Liver (tissue), 3 donors: Measurements from ENCODE around the gene FGF12.

Experiments used
- EGR1 ChIP-seq, 2 donors: IDR thresholded peaks; 2 replicates each; pipeline ENCODE4 v1.6.1; 2016 to 2018; ENCODE audit warnings: antibody characterized with exemption in 2 of 2, low read depth in 2 of 2
- FOXA1 ChIP-seq: IDR thresholded peaks from 2 replicates; pipeline ENCODE4 v1.6.1; 2016; ENCODE audit warnings: antibody characterized with exemption
- FOXA2 ChIP-seq: IDR thresholded peaks from 2 replicates; pipeline ENCODE4 v1.6.1; 2016; ENCODE audit warnings: antibody characterized with exemption
- GABPA ChIP-seq, 2 donors: IDR thresholded peaks in 1 of 2; conservative IDR thresholded peaks in 1 of 2; 2 replicates each; pipeline ENCODE4 v1.6.1; 2016; ENCODE audit warnings: antibody characterized with exemption in 2 of 2, mild to moderate bottlenecking in 1 of 2, moderate library complexity in 1 of 2
- HNF4A ChIP-seq, 2 donors: conservative IDR thresholded peaks; 2 replicates each; pipeline ENCODE4 v1.6.1; 2016; ENCODE audit warnings: antibody characterized with exemption in 2 of 2, mild to moderate bottlenecking in 2 of 2
- NR2F2 ChIP-seq: IDR thresholded peaks from 2 replicates; pipeline ENCODE4 v1.6.1; 2016; ENCODE audit warnings: antibody characterized with exemption
- RAD21 ChIP-seq, 2 donors: IDR thresholded peaks; 2 replicates each; pipeline ENCODE4 v1.6.1; 2016; ENCODE audit warnings: antibody characterized with exemption in 2 of 2, mild to moderate bottlenecking in 2 of 2
- SP1 ChIP-seq: IDR thresholded peaks from 2 replicates; pipeline ENCODE4 v1.6.1; 2018; ENCODE audit warnings: antibody characterized with exemption, mild to moderate bottlenecking
- TAF1 ChIP-seq: conservative IDR thresholded peaks from 2 replicates; pipeline ENCODE4 v1.6.1; 2016; ENCODE audit warnings: antibody characterized with exemption, mild to moderate bottlenecking
- YY1 ChIP-seq: IDR thresholded peaks from 2 replicates; pipeline ENCODE4 v1.6.1; 2016; ENCODE audit warnings: antibody characterized with exemption, mild to moderate bottlenecking
- TF ChIP-seq, protein P1 (sequence below): fragments of 150-350 bp; IDR thresholded peaks from 2 replicates; pipeline ENCODE4 v1.5.1; 2017; ENCODE audit warnings: improper control_type of control experiment, low read depth, low read length; ENCODE audit not compliant: missing input control
- TF ChIP-seq, protein P2 (sequence below): IDR thresholded peaks from 2 replicates; pipeline ENCODE4 v1.6.1; 2016; ENCODE audit warnings: antibody characterized with exemption
- TF ChIP-seq, protein P3 (sequence below): IDR thresholded peaks from 2 replicates; pipeline ENCODE4 v1.6.1; 2016; ENCODE audit warnings: antibody characterized with exemption, mild to moderate bottlenecking
- TF ChIP-seq, protein P4 (sequence below): IDR thresholded peaks from 2 replicates; pipeline ENCODE4 v1.6.1; 2016; ENCODE audit warnings: antibody characterized with exemption
- donor health status: healthy.
- donor health status: healthy.

DNA sequence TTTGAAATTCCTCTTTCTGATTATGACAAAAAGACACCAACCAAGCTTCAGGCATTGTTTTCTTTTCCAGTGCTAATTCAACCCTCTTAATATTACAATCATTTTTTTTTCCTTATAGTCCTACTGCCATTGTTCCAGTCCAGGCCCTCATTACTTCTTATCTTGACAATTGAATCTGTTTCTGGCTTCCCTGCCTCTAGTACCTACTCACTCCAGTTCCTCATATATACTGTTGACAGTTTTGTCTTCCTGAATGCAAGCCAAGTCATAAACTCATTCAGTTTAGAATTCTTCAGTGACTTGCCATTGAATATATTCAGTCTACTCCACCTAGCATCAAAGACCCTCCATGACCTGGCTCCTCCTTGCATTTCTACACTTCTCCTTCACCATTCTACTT, 507.4 kb downstream of the FGF12 start:
- TF ChIP-seq, protein P1, sequence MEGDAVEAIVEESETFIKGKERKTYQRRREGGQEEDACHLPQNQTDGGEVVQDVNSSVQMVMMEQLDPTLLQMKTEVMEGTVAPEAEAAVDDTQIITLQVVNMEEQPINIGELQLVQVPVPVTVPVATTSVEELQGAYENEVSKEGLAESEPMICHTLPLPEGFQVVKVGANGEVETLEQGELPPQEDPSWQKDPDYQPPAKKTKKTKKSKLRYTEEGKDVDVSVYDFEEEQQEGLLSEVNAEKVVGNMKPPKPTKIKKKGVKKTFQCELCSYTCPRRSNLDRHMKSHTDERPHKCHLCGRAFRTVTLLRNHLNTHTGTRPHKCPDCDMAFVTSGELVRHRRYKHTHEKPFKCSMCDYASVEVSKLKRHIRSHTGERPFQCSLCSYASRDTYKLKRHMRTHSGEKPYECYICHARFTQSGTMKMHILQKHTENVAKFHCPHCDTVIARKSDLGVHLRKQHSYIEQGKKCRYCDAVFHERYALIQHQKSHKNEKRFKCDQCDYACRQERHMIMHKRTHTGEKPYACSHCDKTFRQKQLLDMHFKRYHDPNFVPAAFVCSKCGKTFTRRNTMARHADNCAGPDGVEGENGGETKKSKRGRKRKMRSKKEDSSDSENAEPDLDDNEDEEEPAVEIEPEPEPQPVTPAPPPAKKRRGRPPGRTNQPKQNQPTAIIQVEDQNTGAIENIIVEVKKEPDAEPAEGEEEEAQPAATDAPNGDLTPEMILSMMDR = no peak
- TF ChIP-seq, protein P2, sequence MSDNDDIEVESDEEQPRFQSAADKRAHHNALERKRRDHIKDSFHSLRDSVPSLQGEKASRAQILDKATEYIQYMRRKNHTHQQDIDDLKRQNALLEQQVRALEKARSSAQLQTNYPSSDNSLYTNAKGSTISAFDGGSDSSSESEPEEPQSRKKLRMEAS = no peak
- no peak for TF ChIP-seq RAD21 (IDR thresholded peaks at IDR 0.05)
- no peak for TF ChIP-seq SP1
- TF ChIP-seq TAF1 = no peak
- TF ChIP-seq, protein P3, sequence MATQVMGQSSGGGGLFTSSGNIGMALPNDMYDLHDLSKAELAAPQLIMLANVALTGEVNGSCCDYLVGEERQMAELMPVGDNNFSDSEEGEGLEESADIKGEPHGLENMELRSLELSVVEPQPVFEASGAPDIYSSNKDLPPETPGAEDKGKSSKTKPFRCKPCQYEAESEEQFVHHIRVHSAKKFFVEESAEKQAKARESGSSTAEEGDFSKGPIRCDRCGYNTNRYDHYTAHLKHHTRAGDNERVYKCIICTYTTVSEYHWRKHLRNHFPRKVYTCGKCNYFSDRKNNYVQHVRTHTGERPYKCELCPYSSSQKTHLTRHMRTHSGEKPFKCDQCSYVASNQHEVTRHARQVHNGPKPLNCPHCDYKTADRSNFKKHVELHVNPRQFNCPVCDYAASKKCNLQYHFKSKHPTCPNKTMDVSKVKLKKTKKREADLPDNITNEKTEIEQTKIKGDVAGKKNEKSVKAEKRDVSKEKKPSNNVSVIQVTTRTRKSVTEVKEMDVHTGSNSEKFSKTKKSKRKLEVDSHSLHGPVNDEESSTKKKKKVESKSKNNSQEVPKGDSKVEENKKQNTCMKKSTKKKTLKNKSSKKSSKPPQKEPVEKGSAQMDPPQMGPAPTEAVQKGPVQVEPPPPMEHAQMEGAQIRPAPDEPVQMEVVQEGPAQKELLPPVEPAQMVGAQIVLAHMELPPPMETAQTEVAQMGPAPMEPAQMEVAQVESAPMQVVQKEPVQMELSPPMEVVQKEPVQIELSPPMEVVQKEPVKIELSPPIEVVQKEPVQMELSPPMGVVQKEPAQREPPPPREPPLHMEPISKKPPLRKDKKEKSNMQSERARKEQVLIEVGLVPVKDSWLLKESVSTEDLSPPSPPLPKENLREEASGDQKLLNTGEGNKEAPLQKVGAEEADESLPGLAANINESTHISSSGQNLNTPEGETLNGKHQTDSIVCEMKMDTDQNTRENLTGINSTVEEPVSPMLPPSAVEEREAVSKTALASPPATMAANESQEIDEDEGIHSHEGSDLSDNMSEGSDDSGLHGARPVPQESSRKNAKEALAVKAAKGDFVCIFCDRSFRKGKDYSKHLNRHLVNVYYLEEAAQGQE = no peak
- no peak for TF ChIP-seq EGR1 (IDR thresholded peaks at IDR 0.05; ENCODE audit: low read depth in 2 of 2)
- TF ChIP-seq NR2F2 = no peak
- no peak for TF ChIP-seq YY1
- no peak for TF ChIP-seq HNF4A (conservative IDR thresholded peaks at IDR 0.05)
- TF ChIP-seq, protein P4, sequence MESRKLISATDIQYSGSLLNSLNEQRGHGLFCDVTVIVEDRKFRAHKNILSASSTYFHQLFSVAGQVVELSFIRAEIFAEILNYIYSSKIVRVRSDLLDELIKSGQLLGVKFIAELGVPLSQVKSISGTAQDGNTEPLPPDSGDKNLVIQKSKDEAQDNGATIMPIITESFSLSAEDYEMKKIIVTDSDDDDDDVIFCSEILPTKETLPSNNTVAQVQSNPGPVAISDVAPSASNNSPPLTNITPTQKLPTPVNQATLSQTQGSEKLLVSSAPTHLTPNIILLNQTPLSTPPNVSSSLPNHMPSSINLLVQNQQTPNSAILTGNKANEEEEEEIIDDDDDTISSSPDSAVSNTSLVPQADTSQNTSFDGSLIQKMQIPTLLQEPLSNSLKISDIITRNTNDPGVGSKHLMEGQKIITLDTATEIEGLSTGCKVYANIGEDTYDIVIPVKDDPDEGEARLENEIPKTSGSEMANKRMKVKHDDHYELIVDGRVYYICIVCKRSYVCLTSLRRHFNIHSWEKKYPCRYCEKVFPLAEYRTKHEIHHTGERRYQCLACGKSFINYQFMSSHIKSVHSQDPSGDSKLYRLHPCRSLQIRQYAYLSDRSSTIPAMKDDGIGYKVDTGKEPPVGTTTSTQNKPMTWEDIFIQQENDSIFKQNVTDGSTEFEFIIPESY = no peak
- no peak for TF ChIP-seq FOXA2
- no peak for TF ChIP-seq GABPA (IDR thresholded peaks at IDR 0.05 in 1 of 2, conservative IDR thresholded peaks at IDR 0.05 in 1 of 2)
- no peak for TF ChIP-seq FOXA1
